ENCODE data around the gene ALAS1. TPM values are rescaled to one million over a fixed set of nuclear protein-coding genes. Genes with fewer than 3 reads are reported as not detected.

ALAS1 gene
- total RNA-seq, 1 experiment from 2014 or later: 71.2 TPM

DNA sequence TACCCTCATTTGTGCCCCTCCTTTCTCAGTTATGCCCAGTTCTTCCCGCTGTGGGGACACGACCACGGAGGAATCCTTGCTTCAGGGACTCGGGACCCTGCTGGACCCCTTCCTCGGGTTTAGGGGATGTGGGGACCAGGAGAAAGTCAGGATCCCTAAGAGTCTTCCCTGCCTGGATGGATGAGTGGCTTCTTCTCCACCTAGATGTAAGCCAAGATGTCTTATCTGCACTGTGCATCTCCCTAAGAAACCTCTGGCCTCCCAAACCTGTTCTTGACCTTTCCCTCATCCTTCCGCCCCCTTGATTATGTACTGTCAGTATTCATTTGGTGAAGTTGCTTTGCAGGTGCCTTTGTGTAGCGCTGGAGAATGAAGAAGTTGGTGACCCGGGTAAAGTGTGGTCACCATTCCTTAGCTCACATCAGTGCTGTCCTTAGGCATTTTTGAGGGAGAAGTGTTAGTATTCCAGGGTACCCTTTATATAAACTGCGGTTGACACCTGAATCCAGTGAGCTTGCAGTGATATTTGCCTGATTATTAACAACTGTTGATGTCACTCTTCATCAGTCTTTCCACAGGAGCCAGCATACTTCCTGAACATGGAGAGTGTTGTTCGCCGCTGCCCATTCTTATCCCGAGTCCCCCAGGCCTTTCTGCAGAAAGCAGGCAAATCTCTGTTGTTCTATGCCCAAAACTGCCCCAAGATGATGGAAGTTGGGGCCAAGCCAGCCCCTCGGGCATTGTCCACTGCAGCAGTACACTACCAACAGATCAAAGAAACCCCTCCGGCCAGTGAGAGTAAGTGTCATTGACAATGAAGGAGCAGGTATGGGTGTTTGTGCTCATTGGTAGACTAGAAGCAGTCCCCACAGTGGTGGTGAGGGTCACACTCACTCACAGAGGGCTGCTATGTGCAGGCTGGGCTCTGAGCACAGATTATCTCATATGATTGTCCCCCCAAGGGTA, 966 bp downstream of the ALAS1 start:
- Histone ChIP-seq H3K9me3 (ENCODE audit: insufficient read depth, low read depth) (no peaks in the 10 kb centered on the region), H3K4me1 (replicated peaks; ENCODE audit: insufficient read depth) (peaks cover 25% of the 10 kb centered on the region), H2AFZ (peak overlapping the region; percentile 78), H3K4me2 (peak overlapping the region; percentile 97), H3K4me3 (peak overlapping the region; percentile 93), H3K9me2 (ENCODE audit: insufficient read depth) (no peaks in the 10 kb centered on the region), H3K79me2 (ENCODE audit: low read depth) (peaks cover 32% of the 10 kb centered on the region), H3F3A (ENCODE audit: insufficient read depth, low read depth) (peaks cover 18% of the 10 kb centered on the region), H3K27me3 (ENCODE audit: insufficient read depth, low read depth) (no peaks in the 10 kb centered on the region), H3K36me3 (ENCODE audit: low read depth) (peaks cover 38% of the 10 kb centered on the region), H4K20me1 (ENCODE audit: insufficient read depth) (no peaks in the 10 kb centered on the region), H3K27ac (no peak overlapping the region)
- no peak for DNase-seq
- intact Hi-C loops (cut with micrococcal nuclease; ENCODE audit: unreplicated experiment): loop anchor here (1.0 kb wide), 1 partner anchor 46 kb away; no protein-coding TSS in a partner anchor
- POLR2A ChIA-PET (ENCODE audit: unreplicated experiment): interaction anchor here (0.7 kb wide), 1 partner anchor 20 kb away, joined by 6 read pairs; no protein-coding TSS in a partner anchor
- TF ChIP-seq EZH2 (IDR thresholded peaks at IDR 0.05; ENCODE audit: low read depth) (no peak), CTCF (conservative IDR thresholded peaks at IDR 0.05) (no peak)
- CTCF ChIA-PET: no interaction called here
- BruUV-seq (replicated peaks): TSS peak; percentile 57

DNA sequence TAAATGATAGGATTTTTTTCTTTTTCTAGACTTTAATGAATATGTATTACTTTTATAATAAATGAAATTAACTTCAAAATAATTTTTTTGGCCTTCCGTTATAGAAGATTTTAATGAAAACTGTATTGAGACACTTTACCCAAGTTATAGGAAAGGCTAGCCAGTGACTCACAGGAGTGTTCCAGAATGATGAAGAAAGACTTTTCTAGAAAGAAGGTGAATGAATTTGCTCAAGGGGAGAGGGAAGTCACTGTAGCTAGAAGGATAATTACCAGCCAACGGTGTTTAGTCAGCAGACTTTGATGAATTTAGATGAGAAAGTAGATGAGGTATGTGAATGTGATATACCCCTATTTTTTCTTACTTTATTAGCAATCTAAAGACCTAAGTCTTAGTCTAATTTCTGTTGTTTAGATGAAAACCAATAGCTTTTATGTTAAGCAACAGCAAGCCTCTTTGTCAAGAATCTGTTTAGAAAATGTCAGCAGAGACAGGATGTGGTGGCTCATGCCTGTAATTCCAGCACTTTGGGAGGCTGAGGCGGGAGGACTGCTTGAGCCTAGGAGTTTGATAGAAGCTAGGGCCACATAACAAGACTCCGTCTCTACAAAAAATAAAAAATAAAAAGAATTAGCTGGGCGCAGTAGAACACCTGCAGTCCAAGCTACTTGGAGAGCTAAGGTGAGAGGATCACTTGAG, 3.2 kb downstream of the ALAS1 start:
- peaks cover 60% of the 10 kb centered on the region for H3K36me3 ChIP-seq (ENCODE audit: low read depth)
- no TSS peak for BruUV-seq (replicated peaks)
- POLR2A ChIA-PET (ENCODE audit: unreplicated experiment): no interaction called here

More for the DNA sequence above, 3.2 kb downstream of the ALAS1 start:
- Histone ChIP-seq H3K27ac (no peak overlapping the region), H4K20me1 (ENCODE audit: insufficient read depth) (no peaks in the 10 kb centered on the region), H3K9me3 (ENCODE audit: insufficient read depth, low read depth) (no peaks in the 10 kb centered on the region), H3K4me3 (no peak overlapping the region), H3K4me1 (replicated peaks; ENCODE audit: insufficient read depth) (peaks cover 25% of the 10 kb centered on the region), H3K9me2 (ENCODE audit: insufficient read depth) (no peaks in the 10 kb centered on the region), H3F3A (ENCODE audit: insufficient read depth, low read depth) (peaks cover 12% of the 10 kb centered on the region), H2AFZ (no peak overlapping the region), H3K27me3 (ENCODE audit: insufficient read depth, low read depth) (no peaks in the 10 kb centered on the region), H3K79me2 (ENCODE audit: low read depth) (peaks cover 32% of the 10 kb centered on the region), H3K4me2 (no peak overlapping the region)
- intact Hi-C loops (cut with micrococcal nuclease; ENCODE audit: unreplicated experiment): no loop called here
- no peak for TF ChIP-seq CTCF (conservative IDR thresholded peaks at IDR 0.05)
- TF ChIP-seq EZH2 (IDR thresholded peaks at IDR 0.05; ENCODE audit: low read depth): no peak
- CTCF ChIA-PET: interaction anchor here (0.6 kb wide), 1 partner anchor 24 kb away, joined by 16 read pairs; no protein-coding TSS in a partner anchor
- DNase-seq: no peak

All from PC-9 (cell line).